Smooth muscle cell (in vitro differentiated cells): Measurements from ENCODE around the gene CPT1A. TPM values are rescaled to one million over a fixed set of nuclear protein-coding genes. Genes with fewer than 3 reads are reported as not detected.
A peak's percentile ranks its signal among the peaks of the same experiment; 100 is the strongest.

ENCODE experiments used
- DNase-seq: peaks from one replicate; lab custom pipeline; 2025; ENCODE audit not compliant: unreplicated experiment; lab: John Stamatoyannopoulos, UW
- H2AFZ ChIP-seq: fragments of 200-600 bp; sonication (generic); 2 replicates; pipeline ENCODE4 v1.6.0; 2016; ENCODE audit warnings: antibody characterized with exemption, low read depth, mild to moderate bottlenecking
- H3F3A ChIP-seq: fragments of 200-600 bp; sonication (generic); 2 replicates; pipeline ENCODE4 v1.6.0; 2017; ENCODE audit warnings: antibody characterized with exemption, low read depth
- H3K27ac ChIP-seq: fragments of 200-600 bp; sonication (generic); 2 replicates; pipeline ENCODE4 v1.5.1; 2016; ENCODE audit warnings: low read depth, mild to moderate bottlenecking
- H3K27me3 ChIP-seq: fragments of 200-600 bp; sonication (generic); 2 replicates; pipeline ENCODE4 v1.6.1; 2016; ENCODE audit warnings: low read depth, mild to moderate bottlenecking
- H3K36me3 ChIP-seq: fragments of 200-600 bp; sonication (generic); 2 replicates; pipeline ENCODE4 v1.5.1; 2016; ENCODE audit warnings: low read depth
- H3K4me1 ChIP-seq: fragments of 200-600 bp; sonication (generic); 2 replicates; pipeline ENCODE4 v1.5.1; 2016; ENCODE audit warnings: low read depth
- H3K4me2 ChIP-seq: fragments of 200-600 bp; sonication (generic); 2 replicates; pipeline ENCODE4 v1.6.0; 2016; ENCODE audit warnings: mild to moderate bottlenecking
- H3K4me3 ChIP-seq: fragments of 200-600 bp; sonication (generic); 2 replicates; pipeline ENCODE4 v1.5.1; 2016; ENCODE audit warnings: mild to moderate bottlenecking
- H3K79me2 ChIP-seq: fragments of 200-600 bp; sonication (generic); 2 replicates; pipeline ENCODE4 v1.6.0; 2016; ENCODE audit warnings: low read depth, mild to moderate bottlenecking
- H3K9ac ChIP-seq: fragments of 200-600 bp; sonication (generic); 2 replicates; pipeline ENCODE4 v1.6.0; 2016; ENCODE audit warnings: low read depth
- H3K9me3 ChIP-seq: fragments of 200-600 bp; sonication (generic); replicated peaks from 2 replicates; pipeline ENCODE4 v1.5.1; 2016; ENCODE audit warnings: low read depth
- H4K20me1 ChIP-seq: fragments of 200-600 bp; sonication (generic); 2 replicates; pipeline ENCODE4 v1.6.0; 2016; ENCODE audit warnings: low read depth
- WGBS: methylation state at CpG from one replicate; pipeline ENCODE4 v1.1.7; 2016; ENCODE audit warnings: low lambda C conversion rate; 5-methylcytosine and 5-hydroxymethylcytosine counted together
- polyA plus RNA-seq: library from polyadenylated mRNA; unstranded; fragments of >200 nt; fragmentation: Nextera tagmentation; extraction: Ambion mirVana; gene quantifications from 2 replicates; pipeline ENCODE4 v1.2.1, GENCODE V29; 2016
- total RNA-seq: library from RNA; depleted of rRNA; stranded (reverse); fragments of >200 nt; gene quantifications from 2 replicates; pipeline ENCODE4 v1.2.3, GENCODE V29; 2014
- TF ChIP-seq, protein P1 (sequence below): fragments of 200-600 bp; sonication (generic); IDR thresholded peaks from 2 replicates; pipeline ENCODE4 v1.5.1; 2017; ENCODE audit warnings: borderline replicate concordance, mild to moderate bottlenecking, antibody characterized with exemption; ENCODE audit not compliant: insufficient read depth, poor library complexity, severe bottlenecking

CPT1A gene
- total and polyA plus RNA-seq, 2 experiments from 2014 or later: 0.24 to 1.9 TPM

DNA sequence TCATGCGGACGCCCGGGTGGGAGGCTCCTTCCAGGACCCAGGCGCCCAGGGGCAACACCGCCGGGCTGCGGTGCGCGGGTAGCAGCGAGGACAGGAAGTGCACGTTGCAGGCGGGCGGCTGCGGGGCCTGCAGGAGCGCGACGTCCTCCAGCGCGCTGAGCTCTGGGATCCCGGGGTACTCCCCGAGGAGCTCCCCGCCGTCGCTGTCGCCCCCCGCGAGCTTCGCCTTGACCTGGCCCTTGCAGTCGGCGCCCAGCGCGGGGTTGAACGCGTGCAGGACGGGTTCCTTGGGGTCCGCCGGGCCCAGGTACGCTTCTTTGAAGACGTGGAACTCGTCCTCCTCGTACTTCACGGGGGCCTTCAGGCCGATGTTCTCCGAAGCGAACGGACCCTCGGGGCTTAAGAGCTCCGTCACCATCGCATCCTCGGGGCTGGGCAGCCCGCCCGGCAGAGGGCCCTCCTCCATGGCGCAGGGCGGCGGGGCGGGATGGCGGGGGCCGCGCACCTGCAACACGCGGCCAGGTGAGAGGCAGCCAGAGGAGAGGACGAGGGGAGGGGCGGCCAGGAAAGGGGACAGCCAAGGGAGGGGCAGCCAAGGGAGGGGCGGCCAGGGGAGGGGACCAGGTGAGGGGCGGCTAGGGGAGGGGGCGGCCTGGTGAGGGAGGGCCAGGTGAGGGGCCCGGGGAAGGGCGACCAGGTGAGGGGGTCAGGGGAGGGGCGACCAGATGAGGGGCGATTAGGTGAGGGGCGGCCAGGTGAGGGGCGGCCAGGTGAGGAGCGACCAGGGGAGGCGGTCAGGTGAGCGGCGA lies 91.3 kb downstream of the CPT1A start:
- Histone ChIP-seq H4K20me1 (no peaks in the 10 kb centered on the region), H3K9ac (no peak overlapping the region), H3F3A (no peaks in the 10 kb centered on the region), H2AFZ (peak overlapping the region; percentile 84), H3K4me2 (peak overlapping the region; percentile 85), H3K36me3 (no peaks in the 10 kb centered on the region), H3K9me3 (no peaks in the 10 kb centered on the region), H3K27ac (peak overlapping the region; percentile 61), H3K79me2 (no peaks in the 10 kb centered on the region), H3K27me3 (no peaks in the 10 kb centered on the region), H3K4me1 (no peaks in the 10 kb centered on the region), H3K4me3 (peak overlapping the region; percentile 4)
- WGBS: 22% methylated on average over 41 of the region's 76 CpGs
- TF ChIP-seq, protein P1, sequence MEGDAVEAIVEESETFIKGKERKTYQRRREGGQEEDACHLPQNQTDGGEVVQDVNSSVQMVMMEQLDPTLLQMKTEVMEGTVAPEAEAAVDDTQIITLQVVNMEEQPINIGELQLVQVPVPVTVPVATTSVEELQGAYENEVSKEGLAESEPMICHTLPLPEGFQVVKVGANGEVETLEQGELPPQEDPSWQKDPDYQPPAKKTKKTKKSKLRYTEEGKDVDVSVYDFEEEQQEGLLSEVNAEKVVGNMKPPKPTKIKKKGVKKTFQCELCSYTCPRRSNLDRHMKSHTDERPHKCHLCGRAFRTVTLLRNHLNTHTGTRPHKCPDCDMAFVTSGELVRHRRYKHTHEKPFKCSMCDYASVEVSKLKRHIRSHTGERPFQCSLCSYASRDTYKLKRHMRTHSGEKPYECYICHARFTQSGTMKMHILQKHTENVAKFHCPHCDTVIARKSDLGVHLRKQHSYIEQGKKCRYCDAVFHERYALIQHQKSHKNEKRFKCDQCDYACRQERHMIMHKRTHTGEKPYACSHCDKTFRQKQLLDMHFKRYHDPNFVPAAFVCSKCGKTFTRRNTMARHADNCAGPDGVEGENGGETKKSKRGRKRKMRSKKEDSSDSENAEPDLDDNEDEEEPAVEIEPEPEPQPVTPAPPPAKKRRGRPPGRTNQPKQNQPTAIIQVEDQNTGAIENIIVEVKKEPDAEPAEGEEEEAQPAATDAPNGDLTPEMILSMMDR: no peak
- DNase-seq: no peak

DNA sequence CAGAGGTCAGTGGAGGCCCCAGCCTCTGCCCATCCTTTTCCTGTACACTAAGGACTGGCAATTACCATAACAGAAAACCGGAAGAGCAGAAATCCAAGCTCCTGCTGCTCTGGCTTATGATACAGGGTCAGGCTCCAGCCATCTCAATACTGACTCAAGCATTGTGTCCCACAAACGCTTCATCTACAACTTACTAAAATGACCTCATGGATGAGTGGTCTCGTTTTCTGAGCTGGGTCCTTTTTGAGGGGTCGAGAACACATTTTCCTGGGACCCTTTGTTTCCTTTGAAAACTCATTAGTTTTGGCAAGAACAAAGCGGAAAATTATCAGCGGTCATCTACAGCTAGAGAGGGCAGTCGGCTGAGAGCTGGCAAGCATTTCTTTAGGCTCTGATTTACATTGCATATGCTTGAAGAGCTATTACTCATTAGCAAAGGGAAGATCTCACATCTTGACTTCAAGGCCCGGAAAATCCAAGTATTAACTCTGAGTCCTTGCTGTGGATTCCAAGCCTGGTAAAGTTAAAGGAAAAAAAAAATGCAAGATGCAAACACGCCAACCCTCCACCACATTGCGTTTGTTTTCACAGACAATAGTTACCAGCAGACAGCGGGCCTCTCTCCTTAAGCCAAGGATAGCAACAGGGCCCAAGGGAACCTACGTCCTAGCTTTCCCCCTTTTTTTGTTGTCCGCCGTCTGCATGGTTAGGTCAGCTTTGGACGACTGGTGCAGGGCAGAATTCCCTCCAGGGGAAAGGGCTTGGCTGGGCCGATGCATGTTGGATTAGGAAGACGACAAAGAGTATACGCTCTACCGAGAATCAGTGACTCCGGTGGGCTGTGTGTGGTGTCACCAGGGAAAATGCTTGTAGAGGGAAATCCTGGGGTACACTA lies 92.2 kb downstream of the CPT1A start:
- Histone ChIP-seq H3K9me3 (no peaks in the 10 kb centered on the region), H4K20me1 (no peaks in the 10 kb centered on the region), H3K4me3 (no peak overlapping the region), H2AFZ (peak overlapping the region; percentile 84), H3K4me2 (peak overlapping the region; percentile 85), H3K9ac (no peak overlapping the region), H3K36me3 (no peaks in the 10 kb centered on the region), H3F3A (no peaks in the 10 kb centered on the region), H3K27me3 (no peaks in the 10 kb centered on the region), H3K27ac (peak overlapping the region; percentile 61), H3K79me2 (no peaks in the 10 kb centered on the region), H3K4me1 (no peaks in the 10 kb centered on the region)
- no peak for DNase-seq
- 37% methylated on average over 20 of the region's 20 CpGs for WGBS
- TF ChIP-seq, protein P1: no peak

DNA sequence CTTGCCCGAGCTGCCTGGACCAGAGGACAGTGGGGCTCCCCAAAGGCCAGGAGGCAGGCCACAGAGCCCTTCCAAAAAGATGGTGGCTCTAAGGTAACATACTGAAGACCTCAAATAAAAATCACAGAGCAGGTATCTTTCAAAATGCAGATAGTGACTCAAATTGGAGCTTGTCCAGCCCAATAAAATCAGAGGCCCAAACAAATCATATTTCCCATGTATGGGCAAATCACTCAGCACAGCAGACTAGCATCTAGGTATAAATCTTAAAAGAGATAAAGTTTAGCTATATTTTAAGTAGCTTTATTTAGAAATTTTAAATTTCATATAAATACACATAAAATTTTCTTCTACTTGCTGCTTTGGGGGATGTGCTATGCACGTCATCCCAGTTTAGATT lies 93.7 kb downstream of the CPT1A start:
- Histone ChIP-seq H3K4me3 (no peak overlapping the region), H3K4me1 (no peaks in the 10 kb centered on the region), H4K20me1 (no peaks in the 10 kb centered on the region), H2AFZ (no peak overlapping the region), H3K79me2 (no peaks in the 10 kb centered on the region), H3K27ac (no peak overlapping the region), H3K27me3 (no peaks in the 10 kb centered on the region), H3K9ac (no peak overlapping the region), H3K36me3 (no peaks in the 10 kb centered on the region), H3F3A (no peaks in the 10 kb centered on the region), H3K4me2 (no peak overlapping the region), H3K9me3 (no peaks in the 10 kb centered on the region)
- DNase-seq: no peak
- 78% methylated on average over 2 of the region's 2 CpGs for WGBS
- TF ChIP-seq, protein P1: no peak
